GM12878 (cell line): ENCODE data around the gene TACR2. TPM values are rescaled to one million over a fixed set of nuclear protein-coding genes. Genes with fewer than 3 reads are reported as not detected.

Experiments used
- ATAC-seq: fragments of 200-7000 bp; cut with Tn5 transposase; 3 replicates; pipeline ENCODE4 v1.9.1; 2020; ENCODE audit warnings: mild to moderate bottlenecking, moderate library complexity
- BruUV-seq: library from RNA; stranded (reverse); fragments of 400-500 nt; replicated peaks from 2 replicates; lab custom pipeline; 2021; lab: Mats Ljungman, UMichigan
- CTCF ChIA-PET: fragments of 300-600 bp; sonication (Branson Sonifier 250); formaldehyde crosslinking; extraction: SDS; loops from one replicate; lab custom pipeline; 2021; ENCODE audit warnings: inconsistent platforms; lab: Yijun Ruan, JAX
- POLR2A ChIA-PET: fragments of 350-600 bp; formaldehyde crosslinking; extraction: SDS; loops from one replicate; lab custom pipeline; 2021; ENCODE audit warnings: inconsistent platforms; lab: Charles Lee
- RAD21 ChIA-PET: fragments of 300-600 bp; sonication (Branson Sonifier 250); formaldehyde crosslinking; loops from one replicate; lab custom pipeline; 2023; ENCODE audit warnings: antibody characterized with exemption; ENCODE audit not compliant: unreplicated experiment; lab: Charles Lee
- SMC1A ChIA-PET: fragments of 300-600 bp; sonication (Branson Sonifier 250); formaldehyde crosslinking; loops from one replicate; lab custom pipeline; 2023; ENCODE audit not compliant: unreplicated experiment, uncharacterized antibody; lab: Charles Lee
- DNase-seq: peaks from one replicate; pipeline ENCODE4 v3.0.0-alpha.2; 2011; ENCODE audit warnings: low read depth, low spot score
- FAIRE-seq: peaks from 3 replicates; lab custom pipeline; 2011; peaks lifted over from hg19 to GRCh38; lab: Jason Lieb, UNC
- H2AFZ ChIP-seq: 2 replicates; pipeline ENCODE4 v1.6.0; 2011; ENCODE audit warnings: low read depth, low read length, control low read depth; ENCODE audit not compliant: control insufficient read depth
- H3K27ac ChIP-seq: 2 replicates; pipeline ENCODE4 v1.5.1; 2011; ENCODE audit warnings: control low read depth; ENCODE audit not compliant: control insufficient read depth, insufficient read depth
- H3K27me3 ChIP-seq, 2 experiments: replicated peaks in 1 of 2; 2 replicates each; pipeline versions ENCODE4 v1.6.0 to v1.6.1; 2011; ENCODE audit warnings: low read length in 1 of 2; ENCODE audit not compliant: control insufficient read depth in 2 of 2, insufficient read depth in 2 of 2
- H3K36me3 ChIP-seq, 2 experiments: 2 replicates each; pipeline ENCODE4 v1.5.1; 2011; ENCODE audit warnings: low read length in 1 of 2; ENCODE audit not compliant: control insufficient read depth in 2 of 2, insufficient read depth in 2 of 2
- H3K4me1 ChIP-seq: 2 replicates; pipeline ENCODE4 v1.6.1; 2011; ENCODE audit warnings: mild to moderate bottlenecking, low read length, moderate library complexity, mixed read lengths; ENCODE audit not compliant: control insufficient read depth, insufficient read depth
- H3K4me2 ChIP-seq: 2 replicates; pipeline ENCODE4 v1.6.0; 2011; ENCODE audit warnings: control low read depth; ENCODE audit not compliant: control insufficient read depth, insufficient read depth
- H3K4me3 ChIP-seq: fragments of 200-600 bp; sonication (generic); 2 replicates; pipeline ENCODE4 v1.5.1; 2016
- H3K79me2 ChIP-seq: 2 replicates; pipeline ENCODE4 v1.6.0; 2011; ENCODE audit warnings: low read length; ENCODE audit not compliant: control insufficient read depth, insufficient read depth
- H3K9ac ChIP-seq: 2 replicates; pipeline ENCODE4 v1.8.0; 2011; ENCODE audit warnings: low read length, control low read depth, mixed read lengths; ENCODE audit not compliant: control insufficient read depth, insufficient read depth
- H3K9me3 ChIP-seq: replicated peaks from 3 replicates; pipeline ENCODE4 v1.5.1; 2011; ENCODE audit warnings: mild to moderate bottlenecking, low read length; ENCODE audit not compliant: control insufficient read depth, insufficient read depth
- H4K20me1 ChIP-seq: 2 replicates; pipeline ENCODE4 v1.6.0; 2011; ENCODE audit not compliant: control insufficient read depth, insufficient read depth
- ATF7 ChIP-seq: fragments of 450-650 bp; IDR thresholded peaks from 2 replicates; pipeline ENCODE4 v1.6.1; 2016; ENCODE audit warnings: low read depth, mild to moderate bottlenecking
- CREB1 ChIP-seq: IDR thresholded peaks from 2 replicates; pipeline ENCODE4 v1.6.1; 2012; ENCODE audit warnings: low read depth, mild to moderate bottlenecking, inconsistent platforms
- ETV6 ChIP-seq, 2 experiments: fragments of 450-650 bp in 1 of 2; IDR thresholded peaks in 1 of 2; conservative IDR thresholded peaks in 1 of 2; 2 replicates each; pipeline ENCODE4 v1.6.1; 2014; ENCODE audit warnings: antibody characterized with exemption in 1 of 2, borderline replicate concordance in 1 of 2, low read depth in 1 of 2, mild to moderate bottlenecking in 1 of 2, moderate library complexity in 1 of 2
- KDM1A ChIP-seq: fragments of 200-600 bp; sonication (generic); IDR thresholded peaks from 2 replicates; pipeline ENCODE4 v1.6.1; 2016; ENCODE audit warnings: borderline replicate concordance
- MYB ChIP-seq: fragments of 150-350 bp; IDR thresholded peaks from 2 replicates; pipeline ENCODE4 v1.6.1; 2014; ENCODE audit warnings: mild to moderate bottlenecking, low read depth, low read length, borderline replicate concordance
- POLR2AphosphoS2 ChIP-seq: IDR thresholded peaks from 2 replicates; pipeline ENCODE4 v1.6.1; 2011; ENCODE audit warnings: low read depth, mild to moderate bottlenecking, low read length, improper control_type of control experiment, moderate library complexity
- SMC3 ChIP-seq: IDR thresholded peaks from 2 replicates; pipeline ENCODE4 v1.6.1; 2011; ENCODE audit warnings: low read length, improper control_type of control experiment, borderline replicate concordance
- SREBF2 ChIP-seq: IDR thresholded peaks from 2 replicates; pipeline ENCODE4 v1.6.1; 2012; ENCODE audit warnings: mild to moderate bottlenecking, low read length
- SRF ChIP-seq, 2 experiments: IDR thresholded peaks; 2 replicates each; pipeline ENCODE4 v1.6.1; 2011; ENCODE audit warnings: low read depth in 2 of 2, low read length in 2 of 2, mild to moderate bottlenecking in 1 of 2, moderate library complexity in 1 of 2
- TCF12 ChIP-seq: IDR thresholded peaks from 2 replicates; pipeline ENCODE4 v1.6.1; 2011; ENCODE audit warnings: low read depth, mild to moderate bottlenecking, low read length
- YY1 ChIP-seq: IDR thresholded peaks from 2 replicates; pipeline ENCODE4 v1.6.1; 2011; ENCODE audit warnings: low read depth, mild to moderate bottlenecking, low read length
- WGBS: methylation state at CpG from one replicate; pipeline ENCODE4 v1.1.6; 2016; ENCODE audit warnings: low lambda C conversion rate; ENCODE audit not compliant: insufficient replicate concordance, insufficient coverage; ENCODE audit errors: missing lambda C conversion rate; 5-methylcytosine and 5-hydroxymethylcytosine counted together
- in situ Hi-C: fragments of 300-500 bp; cut with MboI; formaldehyde crosslinking; loops from 9 replicates; pipeline ENCODE4 v1.14.3; 2018; ENCODE audit warnings: mixed read lengths
- intact Hi-C: fragments of 100-400 bp; cut with micrococcal nuclease; formaldehyde crosslinking; loops from one replicate; pipeline ENCODE4 v1.14.2; 2022; ENCODE audit not compliant: unreplicated experiment
- polyA plus RNA-seq, 11 experiments: library from polyadenylated mRNA; depleted of rRNA in 4 of 11; unstranded in 6 of 11; stranded (reverse) in 5 of 11; fragments of >200 nt; fragmentation: Nextera tagmentation in 4 of 11; fragmentation: Illumina TruSeq in 1 of 11; extraction: Ambion mirVana in 4 of 11; extraction: Trizol in 1 of 11; gene quantifications; 1 replicate in 1 of 11; 2 replicates in 10 of 11; pipeline versions ENCODE4 v1.2.1 to v1.2.3, GENCODE V29; 2011 to 2016; ENCODE audit warnings: inconsistent platforms in 2 of 11, missing spikeins in 2 of 11, low read depth in 1 of 11
- total RNA-seq, 4 experiments: library from RNA; depleted of rRNA in 3 of 4; stranded (reverse); fragments of >200 nt in 3 of 4; fragmentation: Illumina TruSeq in 1 of 4; extraction: Trizol in 1 of 4; gene quantifications; 2 replicates each; pipeline versions ENCODE4 v1.2.1 to v1.2.3, GENCODE V29; 2013 to 2021
- TF ChIP-seq, protein P1 (sequence below): IDR thresholded peaks from 2 replicates; pipeline ENCODE4 v1.6.1; 2012; ENCODE audit warnings: improper control_type of control experiment, low read depth, low read length; ENCODE audit not compliant: insufficient replicate concordance
- TF ChIP-seq, protein P2 (sequence below): fragments of 150-350 bp; IDR thresholded peaks from 2 replicates; pipeline ENCODE4 v1.6.1; 2016; ENCODE audit warnings: low read depth, low read length

The TACR2 gene
- total and polyA plus RNA-seq, 10 of the 15 experiments (the other 5 are each of a cell fraction or from before 2014, with no cell fraction given): 0.11 TPM; not detected in 9

DNA sequence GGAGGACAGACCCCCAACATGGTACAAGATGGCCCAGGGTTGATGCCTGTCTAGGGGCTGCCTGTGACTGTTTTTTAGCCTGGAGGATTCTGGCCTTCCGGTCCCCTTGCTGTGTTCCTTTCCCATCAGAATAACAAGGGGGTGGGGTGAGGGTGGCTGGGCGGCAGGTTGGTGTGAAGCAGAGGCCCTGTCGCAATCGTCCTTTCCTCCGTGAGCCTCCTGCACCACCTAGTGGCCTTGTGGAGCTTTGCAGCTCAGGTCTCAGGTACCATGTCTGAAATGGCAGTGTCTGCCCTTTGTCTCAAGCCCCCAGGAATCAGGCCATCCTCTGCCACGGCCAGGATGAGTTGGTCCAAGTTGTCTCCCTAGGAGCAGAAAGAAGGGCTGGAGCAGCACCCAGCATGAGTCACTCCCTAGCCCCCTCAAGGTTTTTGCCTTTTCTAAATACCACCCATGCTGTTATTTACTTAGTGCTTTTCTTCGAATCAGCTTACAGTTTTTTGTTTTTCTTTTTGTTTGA, 24.2 kb downstream of the TACR2 start:
- ChIA-PET SMC1A (interaction anchor here (0.8 to 4.0 kb wide), 17 partner anchors 9 to 387 kb away, joined by 3 to 63 read pairs (median 4); no protein-coding TSS in a partner anchor), CTCF (interaction anchor here (0.6 to 7.2 kb wide), 34 partner anchors 11 to 437 kb away, joined by 3 to 126 read pairs (median 4); partner anchors contain the start of gene DDX21), POLR2A (interaction anchor here (1.0 kb wide), 1 partner anchor 154 kb away, joined by 3 read pairs; no protein-coding TSS in a partner anchor), RAD21 (interaction anchor here (0.5 to 4.1 kb wide), 18 partner anchors 11 to 437 kb away, joined by 3 to 49 read pairs (median 4); partner anchors contain the start of gene DDX21)
- FAIRE-seq: peak; percentile 97
- Histone ChIP-seq H3K4me1 (no peaks in the 10 kb centered on the region), H3K27me3 (no peaks in the 10 kb centered on the region), H3K9ac (no peak overlapping the region), H3K9me3 (no peaks in the 10 kb centered on the region), H3K27ac (no peak overlapping the region), H2AFZ (no peak overlapping the region), H4K20me1 (no peaks in the 10 kb centered on the region), H3K79me2 (no peaks in the 10 kb centered on the region), H3K36me3 (peaks cover 6 to 19% of the 10 kb centered on the region in 2 experiments), H3K4me3 (no peak overlapping the region), H3K4me2 (no peak overlapping the region)
- ATAC-seq: peak; percentile 100
- in situ Hi-C loops: no loop called here
- intact Hi-C loops: loop anchor here (1.0 to 10.0 kb wide), 2 partner anchors 155 to 398 kb away; no protein-coding TSS in a partner anchor
- DNase-seq: peak; percentile 51
- no TSS peak for BruUV-seq
- WGBS: 16% methylated on average over 7 of the region's 7 CpGs
- TF ChIP-seq MYB: no peak
- no peak for TF ChIP-seq ETV6 (conservative IDR thresholded peaks at IDR 0.05 in 1 of 2, IDR thresholded peaks at IDR 0.05 in 1 of 2; ENCODE audit: borderline replicate concordance in 1 of 2, low read depth in 1 of 2)
- no peak for TF ChIP-seq SRF (IDR thresholded peaks at IDR 0.05; ENCODE audit: low read depth in 2 of 2, low read length in 2 of 2)
- TF ChIP-seq CREB1: no peak
- TF ChIP-seq YY1: peak; percentile 84
- no peak for TF ChIP-seq SREBF2
- no peak for TF ChIP-seq KDM1A
- no peak for TF ChIP-seq POLR2AphosphoS2
- TF ChIP-seq TCF12: no peak
- no peak for TF ChIP-seq ATF7
- TF ChIP-seq, protein P1, sequence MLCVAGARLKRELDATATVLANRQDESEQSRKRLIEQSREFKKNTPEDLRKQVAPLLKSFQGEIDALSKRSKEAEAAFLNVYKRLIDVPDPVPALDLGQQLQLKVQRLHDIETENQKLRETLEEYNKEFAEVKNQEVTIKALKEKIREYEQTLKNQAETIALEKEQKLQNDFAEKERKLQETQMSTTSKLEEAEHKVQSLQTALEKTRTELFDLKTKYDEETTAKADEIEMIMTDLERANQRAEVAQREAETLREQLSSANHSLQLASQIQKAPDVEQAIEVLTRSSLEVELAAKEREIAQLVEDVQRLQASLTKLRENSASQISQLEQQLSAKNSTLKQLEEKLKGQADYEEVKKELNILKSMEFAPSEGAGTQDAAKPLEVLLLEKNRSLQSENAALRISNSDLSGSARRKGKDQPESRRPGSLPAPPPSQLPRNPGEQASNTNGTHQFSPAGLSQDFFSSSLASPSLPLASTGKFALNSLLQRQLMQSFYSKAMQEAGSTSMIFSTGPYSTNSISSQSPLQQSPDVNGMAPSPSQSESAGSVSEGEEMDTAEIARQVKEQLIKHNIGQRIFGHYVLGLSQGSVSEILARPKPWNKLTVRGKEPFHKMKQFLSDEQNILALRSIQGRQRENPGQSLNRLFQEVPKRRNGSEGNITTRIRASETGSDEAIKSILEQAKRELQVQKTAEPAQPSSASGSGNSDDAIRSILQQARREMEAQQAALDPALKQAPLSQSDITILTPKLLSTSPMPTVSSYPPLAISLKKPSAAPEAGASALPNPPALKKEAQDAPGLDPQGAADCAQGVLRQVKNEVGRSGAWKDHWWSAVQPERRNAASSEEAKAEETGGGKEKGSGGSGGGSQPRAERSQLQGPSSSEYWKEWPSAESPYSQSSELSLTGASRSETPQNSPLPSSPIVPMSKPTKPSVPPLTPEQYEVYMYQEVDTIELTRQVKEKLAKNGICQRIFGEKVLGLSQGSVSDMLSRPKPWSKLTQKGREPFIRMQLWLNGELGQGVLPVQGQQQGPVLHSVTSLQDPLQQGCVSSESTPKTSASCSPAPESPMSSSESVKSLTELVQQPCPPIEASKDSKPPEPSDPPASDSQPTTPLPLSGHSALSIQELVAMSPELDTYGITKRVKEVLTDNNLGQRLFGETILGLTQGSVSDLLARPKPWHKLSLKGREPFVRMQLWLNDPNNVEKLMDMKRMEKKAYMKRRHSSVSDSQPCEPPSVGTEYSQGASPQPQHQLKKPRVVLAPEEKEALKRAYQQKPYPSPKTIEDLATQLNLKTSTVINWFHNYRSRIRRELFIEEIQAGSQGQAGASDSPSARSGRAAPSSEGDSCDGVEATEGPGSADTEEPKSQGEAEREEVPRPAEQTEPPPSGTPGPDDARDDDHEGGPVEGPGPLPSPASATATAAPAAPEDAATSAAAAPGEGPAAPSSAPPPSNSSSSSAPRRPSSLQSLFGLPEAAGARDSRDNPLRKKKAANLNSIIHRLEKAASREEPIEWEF: no peak
- TF ChIP-seq, protein P2, sequence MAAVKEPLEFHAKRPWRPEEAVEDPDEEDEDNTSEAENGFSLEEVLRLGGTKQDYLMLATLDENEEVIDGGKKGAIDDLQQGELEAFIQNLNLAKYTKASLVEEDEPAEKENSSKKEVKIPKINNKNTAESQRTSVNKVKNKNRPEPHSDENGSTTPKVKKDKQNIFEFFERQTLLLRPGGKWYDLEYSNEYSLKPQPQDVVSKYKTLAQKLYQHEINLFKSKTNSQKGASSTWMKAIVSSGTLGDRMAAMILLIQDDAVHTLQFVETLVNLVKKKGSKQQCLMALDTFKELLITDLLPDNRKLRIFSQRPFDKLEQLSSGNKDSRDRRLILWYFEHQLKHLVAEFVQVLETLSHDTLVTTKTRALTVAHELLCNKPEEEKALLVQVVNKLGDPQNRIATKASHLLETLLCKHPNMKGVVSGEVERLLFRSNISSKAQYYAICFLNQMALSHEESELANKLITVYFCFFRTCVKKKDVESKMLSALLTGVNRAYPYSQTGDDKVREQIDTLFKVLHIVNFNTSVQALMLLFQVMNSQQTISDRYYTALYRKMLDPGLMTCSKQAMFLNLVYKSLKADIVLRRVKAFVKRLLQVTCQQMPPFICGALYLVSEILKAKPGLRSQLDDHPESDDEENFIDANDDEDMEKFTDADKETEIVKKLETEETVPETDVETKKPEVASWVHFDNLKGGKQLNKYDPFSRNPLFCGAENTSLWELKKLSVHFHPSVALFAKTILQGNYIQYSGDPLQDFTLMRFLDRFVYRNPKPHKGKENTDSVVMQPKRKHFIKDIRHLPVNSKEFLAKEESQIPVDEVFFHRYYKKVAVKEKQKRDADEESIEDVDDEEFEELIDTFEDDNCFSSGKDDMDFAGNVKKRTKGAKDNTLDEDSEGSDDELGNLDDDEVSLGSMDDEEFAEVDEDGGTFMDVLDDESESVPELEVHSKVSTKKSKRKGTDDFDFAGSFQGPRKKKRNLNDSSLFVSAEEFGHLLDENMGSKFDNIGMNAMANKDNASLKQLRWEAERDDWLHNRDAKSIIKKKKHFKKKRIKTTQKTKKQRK: no peak
- TF ChIP-seq SMC3: peak; percentile 98
